ENCODE data around the gene SPATA31D4. TPM values are rescaled to one million over a fixed set of nuclear protein-coding genes. Genes with fewer than 3 reads are reported as not detected.
"Not testable (repeated sequence)": the region's sequence is repeated elsewhere in the genome, so short reads cannot be mapped to it uniquely, and the experiment has no call there.

SPATA31D4 gene
- total RNA-seq, 2 experiments from 2014 or later, result not detected

DNA sequence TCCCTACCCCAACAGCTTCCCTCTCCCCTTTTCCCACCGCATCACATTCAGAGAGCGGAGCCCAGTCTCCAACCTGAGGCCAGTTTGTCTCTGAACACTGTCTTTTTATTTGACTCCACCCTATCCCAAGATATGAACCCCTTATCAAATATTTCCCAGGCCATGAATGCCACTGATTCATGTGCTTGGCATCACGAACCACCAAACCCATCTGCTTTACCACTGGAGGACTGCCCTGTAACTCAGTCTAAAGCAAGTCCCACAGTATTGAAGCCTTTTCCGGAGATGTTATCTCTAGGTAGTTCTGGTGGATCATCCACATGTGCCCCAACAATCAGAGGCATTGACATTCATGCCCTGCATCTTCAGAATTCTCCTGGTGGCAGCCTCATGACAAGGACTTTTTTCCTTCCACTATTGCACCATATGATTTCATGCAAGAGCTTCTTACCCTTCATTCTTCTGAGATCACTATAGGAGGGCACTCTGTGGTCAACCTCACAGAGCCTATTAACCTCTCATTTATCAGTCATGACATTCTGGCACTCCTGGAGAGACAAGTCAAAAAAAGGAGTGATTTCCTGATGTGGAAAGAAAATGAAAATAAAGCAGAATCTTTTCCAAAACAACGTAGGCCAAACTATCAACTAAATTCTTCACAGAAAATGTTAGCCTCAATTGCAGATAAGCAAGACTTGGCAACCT, 12.3 kb upstream of the SPATA31D4 start:
- H3K4me1 ChIP-seq (ENCODE audit: insufficient read depth, low read length, poor library complexity, severe bottlenecking), result no peaks in the 10 kb centered on the region
- no TSS peak for BruUV-seq (replicated peaks)
- no peak overlapping the region for H2AFZ ChIP-seq (ENCODE audit: low read length)
- no peaks in the 10 kb centered on the region for H3K36me3 ChIP-seq (ENCODE audit: insufficient read depth, low read length)
- ChIA-PET POLR2A (no interaction called here), CTCF (ENCODE audit: unreplicated experiment) (no interaction called here)
- intact Hi-C loops (cut with micrococcal nuclease; ENCODE audit: unreplicated experiment), result no loop called here
- H3K79me2 ChIP-seq (ENCODE audit: insufficient read depth, low read depth, low read length), result no peaks in the 10 kb centered on the region
- no peak overlapping the region for H3K4me2 ChIP-seq (ENCODE audit: low read length)
- no peaks in the 10 kb centered on the region for H3K9me3 ChIP-seq (ENCODE audit: low read length)
- no peak overlapping the region for H3K27ac ChIP-seq (ENCODE audit: low read depth, low read length, poor library complexity, severe bottlenecking)
- no peaks in the 10 kb centered on the region for H3K9me2 ChIP-seq (ENCODE audit: insufficient read depth, low read length)
- no peaks in the 10 kb centered on the region for H4K20me1 ChIP-seq (ENCODE audit: insufficient read depth, low read length)
- H3K4me3 ChIP-seq (ENCODE audit: low read depth, low read length, poor library complexity, severe bottlenecking), result no peak overlapping the region
- DNase-seq (ENCODE audit: low spot score), result no peak
- TF ChIP-seq EZH2phosphoT487 (IDR thresholded peaks at IDR 0.05; ENCODE audit: borderline replicate concordance, low read depth, low read length), result no peak
- TF ChIP-seq, protein P1, sequence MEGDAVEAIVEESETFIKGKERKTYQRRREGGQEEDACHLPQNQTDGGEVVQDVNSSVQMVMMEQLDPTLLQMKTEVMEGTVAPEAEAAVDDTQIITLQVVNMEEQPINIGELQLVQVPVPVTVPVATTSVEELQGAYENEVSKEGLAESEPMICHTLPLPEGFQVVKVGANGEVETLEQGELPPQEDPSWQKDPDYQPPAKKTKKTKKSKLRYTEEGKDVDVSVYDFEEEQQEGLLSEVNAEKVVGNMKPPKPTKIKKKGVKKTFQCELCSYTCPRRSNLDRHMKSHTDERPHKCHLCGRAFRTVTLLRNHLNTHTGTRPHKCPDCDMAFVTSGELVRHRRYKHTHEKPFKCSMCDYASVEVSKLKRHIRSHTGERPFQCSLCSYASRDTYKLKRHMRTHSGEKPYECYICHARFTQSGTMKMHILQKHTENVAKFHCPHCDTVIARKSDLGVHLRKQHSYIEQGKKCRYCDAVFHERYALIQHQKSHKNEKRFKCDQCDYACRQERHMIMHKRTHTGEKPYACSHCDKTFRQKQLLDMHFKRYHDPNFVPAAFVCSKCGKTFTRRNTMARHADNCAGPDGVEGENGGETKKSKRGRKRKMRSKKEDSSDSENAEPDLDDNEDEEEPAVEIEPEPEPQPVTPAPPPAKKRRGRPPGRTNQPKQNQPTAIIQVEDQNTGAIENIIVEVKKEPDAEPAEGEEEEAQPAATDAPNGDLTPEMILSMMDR (conservative IDR thresholded peaks at IDR 0.05; ENCODE audit: low read length), result no peak

DNA sequence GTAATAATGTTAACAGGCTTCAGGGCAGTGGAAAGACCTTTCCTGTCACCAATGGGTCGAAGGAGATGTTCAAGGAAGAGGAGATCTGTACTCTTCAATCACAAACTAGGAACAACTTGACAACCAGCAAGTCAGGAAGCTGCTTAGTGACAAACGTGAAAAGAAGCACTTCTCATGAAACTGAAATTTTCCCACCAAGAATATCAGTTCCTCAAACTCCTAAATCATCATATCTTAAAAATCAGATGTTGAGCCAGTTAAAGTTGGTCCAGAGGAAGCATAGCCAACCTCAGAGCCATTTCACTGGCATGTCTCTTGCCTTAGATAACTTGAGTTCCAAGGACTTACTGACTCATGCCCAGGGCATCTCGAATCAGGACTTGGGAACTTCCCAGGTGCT, 9.7 kb upstream of the SPATA31D4 start:
- H3K79me2 ChIP-seq (ENCODE audit: insufficient read depth, low read depth, low read length); CTCF ChIA-PET (ENCODE audit: unreplicated experiment); H3K9me3 ChIP-seq (ENCODE audit: low read length); H3K4me1 ChIP-seq (ENCODE audit: insufficient read depth, low read length, poor library complexity, severe bottlenecking); intact Hi-C loops (cut with micrococcal nuclease; ENCODE audit: unreplicated experiment); DNase-seq (ENCODE audit: low spot score); H4K20me1 ChIP-seq (ENCODE audit: insufficient read depth, low read length); H3K27ac ChIP-seq (ENCODE audit: low read depth, low read length, poor library complexity, severe bottlenecking); POLR2A ChIA-PET; H3K4me2 ChIP-seq (ENCODE audit: low read length); BruUV-seq (replicated peaks); H2AFZ ChIP-seq (ENCODE audit: low read length); H3K4me3 ChIP-seq (ENCODE audit: low read depth, low read length, poor library complexity, severe bottlenecking); H3K9me2 ChIP-seq (ENCODE audit: insufficient read depth, low read length); H3K36me3 ChIP-seq (ENCODE audit: insufficient read depth, low read length): not testable (repeated sequence)

- POLR2A ChIA-PET; H3K9me3 ChIP-seq (ENCODE audit: low read length); H3K4me2 ChIP-seq (ENCODE audit: low read length); H3K4me3 ChIP-seq (ENCODE audit: low read depth, low read length, poor library complexity, severe bottlenecking); BruUV-seq (replicated peaks); DNase-seq (ENCODE audit: low spot score); H4K20me1 ChIP-seq (ENCODE audit: insufficient read depth, low read length); H3K36me3 ChIP-seq (ENCODE audit: insufficient read depth, low read length); intact Hi-C loops (cut with micrococcal nuclease; ENCODE audit: unreplicated experiment); H2AFZ ChIP-seq (ENCODE audit: low read length); H3K27ac ChIP-seq (ENCODE audit: low read depth, low read length, poor library complexity, severe bottlenecking); CTCF ChIA-PET (ENCODE audit: unreplicated experiment); H3K9me2 ChIP-seq (ENCODE audit: insufficient read depth, low read length); H3K79me2 ChIP-seq (ENCODE audit: insufficient read depth, low read depth, low read length); H3K4me1 ChIP-seq (ENCODE audit: insufficient read depth, low read length, poor library complexity, severe bottlenecking): not testable (repeated sequence)
Observed at GRCh38 chr9:81930147-81930546, 1.9 kb downstream of the SPATA31D4 start.

- H3K9me2 ChIP-seq (ENCODE audit: insufficient read depth, low read length); BruUV-seq (replicated peaks); H2AFZ ChIP-seq (ENCODE audit: low read length); DNase-seq (ENCODE audit: low spot score); H3K4me2 ChIP-seq (ENCODE audit: low read length); H3K4me1 ChIP-seq (ENCODE audit: insufficient read depth, low read length, poor library complexity, severe bottlenecking); H3K9me3 ChIP-seq (ENCODE audit: low read length); CTCF ChIA-PET (ENCODE audit: unreplicated experiment); H3K36me3 ChIP-seq (ENCODE audit: insufficient read depth, low read length); H3K4me3 ChIP-seq (ENCODE audit: low read depth, low read length, poor library complexity, severe bottlenecking); intact Hi-C loops (cut with micrococcal nuclease; ENCODE audit: unreplicated experiment); H4K20me1 ChIP-seq (ENCODE audit: insufficient read depth, low read length); POLR2A ChIA-PET; H3K27ac ChIP-seq (ENCODE audit: low read depth, low read length, poor library complexity, severe bottlenecking); H3K79me2 ChIP-seq (ENCODE audit: insufficient read depth, low read depth, low read length): not testable (repeated sequence)
Observed at GRCh38 chr9:81933547-81933946, 5.3 kb downstream of the SPATA31D4 start.

GRCh38 chr9:81943393-81943792, 15.2 kb downstream of the SPATA31D4 start, which contains the start of gene SPATA31D3:
Gene SPATA31D3 (plus strand): TSS chr9:81943500. CDS start chr9:81943586, 86 bp downstream.
- H3K36me3 ChIP-seq (ENCODE audit: insufficient read depth, low read length); H3K4me1 ChIP-seq (ENCODE audit: insufficient read depth, low read length, poor library complexity, severe bottlenecking); H3K4me3 ChIP-seq (ENCODE audit: low read depth, low read length, poor library complexity, severe bottlenecking); POLR2A ChIA-PET; H3K27ac ChIP-seq (ENCODE audit: low read depth, low read length, poor library complexity, severe bottlenecking); H3K9me2 ChIP-seq (ENCODE audit: insufficient read depth, low read length); H3K9me3 ChIP-seq (ENCODE audit: low read length); DNase-seq (ENCODE audit: low spot score); H3K4me2 ChIP-seq (ENCODE audit: low read length); intact Hi-C loops (cut with micrococcal nuclease; ENCODE audit: unreplicated experiment); H3K79me2 ChIP-seq (ENCODE audit: insufficient read depth, low read depth, low read length); H4K20me1 ChIP-seq (ENCODE audit: insufficient read depth, low read length); H2AFZ ChIP-seq (ENCODE audit: low read length); CTCF ChIA-PET (ENCODE audit: unreplicated experiment); BruUV-seq (replicated peaks): not testable (repeated sequence)

DNA sequence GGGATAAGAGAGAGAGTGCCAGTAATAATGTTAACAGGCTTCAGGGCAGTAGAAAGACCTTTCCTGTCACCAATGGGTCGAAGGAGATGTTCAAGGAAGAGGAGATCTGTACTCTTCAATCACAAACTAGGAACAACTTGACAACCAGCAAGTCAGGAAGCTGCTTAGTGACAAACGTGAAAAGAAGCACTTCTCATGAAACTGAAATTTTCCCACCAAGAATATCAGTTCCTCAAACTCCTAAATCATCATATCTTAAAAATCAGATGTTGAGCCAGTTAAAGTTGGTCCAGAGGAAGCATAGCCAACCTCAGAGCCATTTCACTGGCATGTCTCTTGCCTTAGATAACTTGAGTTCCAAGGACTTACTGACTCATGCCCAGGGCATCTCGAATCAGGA, 20.4 kb downstream of the SPATA31D4 start:
- POLR2A ChIA-PET, result interaction anchor here (0.7 kb wide), 1 partner anchor 613 kb away, joined by 3 read pairs; no protein-coding TSS in a partner anchor
- H3K4me1 ChIP-seq (ENCODE audit: insufficient read depth, low read length, poor library complexity, severe bottlenecking); H3K27ac ChIP-seq (ENCODE audit: low read depth, low read length, poor library complexity, severe bottlenecking); H3K36me3 ChIP-seq (ENCODE audit: insufficient read depth, low read length); H3K9me3 ChIP-seq (ENCODE audit: low read length); H4K20me1 ChIP-seq (ENCODE audit: insufficient read depth, low read length); H3K4me3 ChIP-seq (ENCODE audit: low read depth, low read length, poor library complexity, severe bottlenecking); DNase-seq (ENCODE audit: low spot score); BruUV-seq (replicated peaks); H3K79me2 ChIP-seq (ENCODE audit: insufficient read depth, low read depth, low read length); intact Hi-C loops (cut with micrococcal nuclease; ENCODE audit: unreplicated experiment); H2AFZ ChIP-seq (ENCODE audit: low read length); H3K4me2 ChIP-seq (ENCODE audit: low read length); CTCF ChIA-PET (ENCODE audit: unreplicated experiment); H3K9me2 ChIP-seq (ENCODE audit: insufficient read depth, low read length): not testable (repeated sequence)
